Activated naive CD4-positive, alpha-beta T cell treated with anti-CD3 and anti-CD28 coated beads for 36 hours (primary cell): ENCODE results near the gene FAM177B. TPM values are rescaled to one million over a fixed set of nuclear protein-coding genes. Genes with fewer than 3 reads are reported as not detected.

Experiments used
- CTCF ChIA-PET: fragments of 350-600 bp; sonication (Branson Sonifier 250); formaldehyde crosslinking; loops from one replicate; lab custom pipeline; 2021; ENCODE audit warnings: antibody characterized with exemption; lab: Charles Lee
- DNase-seq: peaks from one replicate; pipeline ENCODE4 v3.0.0-alpha.2; 2020
- H3K27ac Mint-ChIP-seq: one replicate; pipeline ENCODE4 v1.8.0; 2021; ENCODE audit warnings: mild to moderate bottlenecking, mixed read lengths
- H3K27me3 Mint-ChIP-seq: one replicate; pipeline ENCODE4 v1.8.0; 2021; ENCODE audit warnings: low read depth, mixed read lengths
- H3K36me3 Mint-ChIP-seq: one replicate; pipeline ENCODE4 v1.8.0; 2021; ENCODE audit warnings: low read depth, mixed read lengths
- H3K4me1 Mint-ChIP-seq: one replicate; pipeline ENCODE4 v1.8.0; 2021; ENCODE audit warnings: low read depth, mixed read lengths
- H3K4me3 Mint-ChIP-seq: one replicate; pipeline ENCODE4 v1.8.0; 2021; ENCODE audit warnings: mild to moderate bottlenecking, moderate library complexity, mixed read lengths
- H3K9me3 Mint-ChIP-seq: one replicate; pipeline ENCODE4 v1.8.0; 2021; ENCODE audit warnings: mixed read lengths
- intact Hi-C: fragments of 100-400 bp; cut with micrococcal nuclease; formaldehyde crosslinking; loops from one replicate; pipeline ENCODE4 v1.15.1; 2023
- total RNA-seq, 2 experiments: library from RNA; stranded (reverse); gene quantifications; one replicate each; pipeline ENCODE4 v1.2.3, GENCODE V29; 2021

Gene FAM177B
- not detected for total RNA-seq

DNA sequence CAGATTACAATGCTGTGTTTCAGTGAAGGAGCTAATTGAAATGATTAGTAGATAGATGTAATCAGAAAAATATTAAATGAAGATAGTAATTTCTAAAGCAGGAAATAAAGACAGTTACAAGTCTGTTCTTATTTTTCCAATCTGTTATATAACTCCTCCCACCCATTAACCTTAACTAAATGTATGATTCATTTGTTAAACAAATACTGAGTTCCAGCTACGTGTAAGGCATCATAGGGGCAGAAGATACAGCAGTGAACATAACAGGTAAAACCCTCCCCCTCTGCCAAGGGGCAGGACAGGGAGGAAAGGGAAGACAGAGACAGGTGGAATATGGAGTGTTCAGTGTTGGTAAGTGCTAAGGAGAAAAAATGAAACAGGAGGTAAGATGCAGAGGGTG is at the start of gene FAM177B:
Gene FAM177B, plus strand, starts transcription at position 231 of the 400 bp plus-strand sequence. CDS start 9,344 bp downstream, outside the sequence.
- Mint-ChIP-seq H3K4me3 (no peak within 1 kb of the TSS), H3K27me3 (no peaks in the 10 kb centered on the region), H3K36me3 (peaks cover 11% of the 10 kb centered on the region), H3K9me3 (no peaks in the 10 kb centered on the region), H3K27ac (no peak within 1 kb of the TSS), H3K4me1 (peaks cover 6% of the 10 kb centered on the region)
- intact Hi-C loops, result no loop called here
- CTCF ChIA-PET, result interaction anchor here (1.0 to 1.8 kb wide), 3 partner anchors 56 to 387 kb away, joined by 3 to 8 read pairs (median 4); no protein-coding TSS in a partner anchor
- DNase-seq, result no peak

DNA sequence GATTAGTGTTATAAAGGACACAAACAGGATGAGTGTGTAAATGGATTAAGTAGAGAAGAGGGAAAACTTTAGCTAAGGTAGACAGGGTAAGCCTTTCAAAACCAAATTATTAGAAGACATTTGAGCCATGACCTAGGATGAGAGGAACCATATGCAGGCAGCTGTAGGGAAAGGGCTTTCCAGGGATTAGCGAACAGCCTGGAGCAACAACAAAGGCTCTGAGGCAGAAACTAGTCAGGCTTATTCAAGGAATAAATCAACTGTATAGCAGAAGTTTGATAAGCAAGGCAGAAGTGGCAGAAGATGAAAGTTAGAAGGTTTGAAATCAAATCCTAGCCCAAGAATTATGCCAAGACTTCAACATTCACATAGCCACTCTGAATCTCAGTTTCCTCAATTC is 46.0 kb upstream of the FAM177B start:
- no peak for DNase-seq
- no peak overlapping the region for H3K27ac Mint-ChIP-seq

DNA sequence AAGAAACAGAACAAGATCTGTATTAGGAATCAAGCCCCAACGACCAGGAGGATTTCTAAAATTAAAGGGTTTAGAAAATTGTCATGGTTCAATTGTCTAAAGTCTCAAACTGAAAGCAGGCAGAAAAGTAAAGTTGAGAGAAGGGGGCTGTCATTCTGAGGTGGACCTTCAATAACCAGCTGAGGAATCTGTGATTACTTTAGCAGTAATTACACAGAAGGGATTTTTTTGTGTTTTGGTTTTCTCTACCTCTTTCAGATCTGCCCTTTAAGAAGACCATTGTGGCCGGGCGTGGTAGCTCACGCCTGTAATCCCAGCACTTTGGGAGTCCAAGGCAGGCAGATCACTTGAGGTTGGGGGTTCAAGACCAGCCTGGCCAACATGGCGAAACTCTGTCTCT is 42.1 kb upstream of the FAM177B start:
- H3K4me1 Mint-ChIP-seq, result peaks cover 18% of the 10 kb centered on the region
- CTCF ChIA-PET, result no interaction called here
- no peak for DNase-seq
- H3K27ac Mint-ChIP-seq, result no peak overlapping the region
- H3K36me3 Mint-ChIP-seq, result peaks cover 6% of the 10 kb centered on the region
- intact Hi-C loops, result no loop called here
- H3K9me3 Mint-ChIP-seq, result no peaks in the 10 kb centered on the region
- no peaks in the 10 kb centered on the region for H3K27me3 Mint-ChIP-seq
- no peak overlapping the region for H3K4me3 Mint-ChIP-seq

More for the DNA sequence above, 46.0 kb upstream of the FAM177B start:
- Mint-ChIP-seq H3K9me3 (no peaks in the 10 kb centered on the region), H3K27me3 (no peaks in the 10 kb centered on the region), H3K4me1 (peaks cover 11% of the 10 kb centered on the region), H3K36me3 (peaks cover 5% of the 10 kb centered on the region), H3K4me3 (no peak overlapping the region)
- CTCF ChIA-PET, result no interaction called here
- intact Hi-C loops, result no loop called here

DNA sequence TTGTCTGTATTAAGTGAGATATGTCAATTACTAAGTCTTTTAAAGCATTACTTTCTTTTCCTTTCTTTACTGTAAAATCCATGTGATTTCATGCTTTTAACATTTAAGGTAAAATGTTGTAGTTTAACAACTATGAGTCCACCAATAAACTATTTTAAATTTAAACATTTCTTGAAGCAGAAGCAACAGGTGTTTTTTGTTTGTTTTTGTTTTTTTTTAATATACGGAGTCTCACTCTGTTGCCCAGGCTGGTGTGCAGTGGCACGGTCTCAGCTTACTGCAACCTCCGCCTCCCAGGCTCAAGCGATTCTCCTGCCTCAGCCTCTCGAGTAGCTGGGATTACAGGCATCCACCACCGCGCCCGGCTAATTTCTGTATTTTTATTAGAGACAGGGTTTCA is 40.3 kb upstream of the FAM177B start:
- intact Hi-C loops, result no loop called here
- Mint-ChIP-seq H3K4me3 (no peak overlapping the region), H3K27ac (no peak overlapping the region), H3K4me1 (peaks cover 18% of the 10 kb centered on the region), H3K36me3 (peaks cover 10% of the 10 kb centered on the region), H3K9me3 (no peaks in the 10 kb centered on the region), H3K27me3 (no peaks in the 10 kb centered on the region)
- DNase-seq, result no peak
- CTCF ChIA-PET, result interaction anchor here (0.9 to 1.5 kb wide), 2 partner anchors 11 to 232 kb away, joined by 3 read pairs; no protein-coding TSS in a partner anchor

DNA sequence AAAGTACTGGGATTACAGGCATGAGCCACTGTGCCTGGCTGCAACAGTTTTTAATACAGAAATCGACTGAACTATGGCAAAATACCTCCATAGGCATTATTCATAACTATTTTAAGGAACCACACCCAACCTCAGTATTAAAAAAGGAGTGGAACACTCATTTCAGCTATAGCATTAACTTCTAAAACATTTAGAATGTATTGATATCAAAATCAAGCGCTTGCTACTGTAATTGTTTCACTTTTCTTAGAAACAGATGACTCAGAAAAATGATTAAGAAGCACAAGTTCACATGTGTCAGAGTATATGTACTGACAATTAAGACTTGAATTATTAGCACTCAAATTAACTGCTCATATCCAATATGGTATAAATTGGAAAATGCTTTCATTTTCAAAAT is 39.8 kb upstream of the FAM177B start:
- H3K27ac Mint-ChIP-seq, result no peak overlapping the region
- H3K27me3 Mint-ChIP-seq, result no peaks in the 10 kb centered on the region
- peaks cover 11% of the 10 kb centered on the region for H3K36me3 Mint-ChIP-seq
- no peak for DNase-seq
- no peak overlapping the region for H3K4me3 Mint-ChIP-seq
- H3K9me3 Mint-ChIP-seq, result no peaks in the 10 kb centered on the region
- H3K4me1 Mint-ChIP-seq, result peaks cover 18% of the 10 kb centered on the region
- intact Hi-C loops, result no loop called here
- CTCF ChIA-PET, result interaction anchor here (0.9 to 1.5 kb wide), 2 partner anchors 12 to 232 kb away, joined by 3 read pairs; no protein-coding TSS in a partner anchor

DNA sequence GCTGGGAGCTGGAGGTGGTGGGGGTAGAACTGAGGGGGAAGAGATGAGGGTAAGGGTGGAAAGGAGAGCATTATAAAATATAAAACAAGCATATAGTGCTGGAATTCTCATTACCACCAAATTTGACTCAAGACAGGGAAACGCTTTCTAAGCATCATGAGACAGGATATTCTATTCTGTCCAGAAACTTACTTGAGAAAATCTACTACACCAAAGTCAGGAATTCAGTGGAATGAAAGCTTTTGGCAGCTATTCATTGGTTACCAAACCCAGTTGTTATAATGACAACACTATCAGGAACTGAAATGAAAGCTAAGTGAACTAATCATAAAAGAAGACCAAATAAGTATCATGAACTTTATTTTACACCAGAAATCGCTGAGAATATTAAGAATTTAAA is 39.2 kb upstream of the FAM177B start:
- CTCF ChIA-PET, result interaction anchor here (0.6 to 1.5 kb wide), 3 partner anchors 8 to 1624 kb away, joined by 3 read pairs; no protein-coding TSS in a partner anchor
- Mint-ChIP-seq H3K4me1 (peaks cover 14% of the 10 kb centered on the region), H3K4me3 (no peak overlapping the region), H3K27ac (no peak overlapping the region), H3K9me3 (no peaks in the 10 kb centered on the region), H3K27me3 (no peaks in the 10 kb centered on the region), H3K36me3 (peaks cover 16% of the 10 kb centered on the region)
- intact Hi-C loops, result no loop called here
- DNase-seq, result no peak

DNA sequence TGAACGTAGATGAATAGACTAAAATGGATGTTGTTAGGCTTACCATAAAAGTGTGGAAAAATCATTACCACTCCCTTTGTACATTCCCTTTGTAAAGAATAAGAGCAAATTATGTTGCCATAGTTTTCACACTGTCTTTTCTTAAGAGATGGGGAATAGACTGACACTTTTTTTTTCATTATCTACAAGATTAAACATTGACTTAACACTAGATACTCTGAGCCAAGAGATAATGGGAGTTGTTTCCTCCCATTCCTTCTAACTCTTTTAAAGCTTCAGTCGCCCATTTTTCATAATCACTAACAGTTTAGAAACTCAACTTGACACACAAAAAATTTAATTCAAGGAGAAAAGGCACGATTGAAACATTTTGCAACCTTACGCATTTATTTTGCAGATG is 34.8 kb upstream of the FAM177B start:
- peaks cover 26% of the 10 kb centered on the region for H3K36me3 Mint-ChIP-seq
- CTCF ChIA-PET, result no interaction called here
- peaks cover 4% of the 10 kb centered on the region for H3K9me3 Mint-ChIP-seq
- DNase-seq, result no peak
- no peaks in the 10 kb centered on the region for H3K27me3 Mint-ChIP-seq
- H3K4me3 Mint-ChIP-seq, result no peak overlapping the region
- peaks cover 35% of the 10 kb centered on the region for H3K4me1 Mint-ChIP-seq
- no peak overlapping the region for H3K27ac Mint-ChIP-seq
- intact Hi-C loops, result no loop called here

DNA sequence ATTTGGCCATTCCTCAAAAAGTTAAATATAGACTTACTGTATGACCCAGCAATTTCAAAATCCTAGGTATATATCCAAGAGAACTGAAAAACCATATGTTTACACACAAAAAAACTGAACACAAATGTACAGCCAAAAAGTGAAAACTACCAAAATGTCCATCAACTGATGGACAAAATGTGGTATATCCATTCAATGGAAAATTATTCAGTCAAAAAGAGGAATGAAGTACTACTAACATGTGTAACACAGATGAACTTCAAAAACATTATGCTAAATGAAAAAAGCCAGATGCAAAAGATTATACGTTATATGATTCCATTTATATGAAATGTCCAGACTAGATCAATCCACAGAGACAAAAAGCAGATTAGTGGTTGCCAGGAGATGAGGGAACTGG is 32.7 kb upstream of the FAM177B start:
- Mint-ChIP-seq H3K4me1 (peaks cover 38% of the 10 kb centered on the region), H3K27ac (no peak overlapping the region), H3K27me3 (no peaks in the 10 kb centered on the region), H3K36me3 (peaks cover 26% of the 10 kb centered on the region), H3K9me3 (peaks cover 4% of the 10 kb centered on the region), H3K4me3 (no peak overlapping the region)
- no peak for DNase-seq
- CTCF ChIA-PET, result no interaction called here
- intact Hi-C loops, result no loop called here

DNA sequence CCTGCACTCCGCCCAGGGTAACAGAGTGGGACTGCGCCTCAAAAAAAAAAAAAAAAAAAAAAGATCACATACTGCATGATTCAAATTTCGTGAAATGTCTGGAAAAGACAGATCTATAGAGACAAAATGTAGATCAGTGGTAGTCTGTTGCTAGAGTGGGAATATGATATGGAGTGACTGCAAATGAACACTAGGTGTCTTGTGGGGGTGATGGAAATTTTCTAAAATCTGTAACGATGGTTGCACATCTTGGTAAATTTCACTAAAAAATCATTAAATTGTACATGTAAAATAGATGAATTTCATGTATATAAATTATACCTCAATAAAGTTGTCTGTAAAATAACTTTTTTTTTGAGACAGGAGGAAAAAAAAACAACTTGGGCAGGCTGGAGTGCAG is 30.2 kb upstream of the FAM177B start:
- CTCF ChIA-PET, result no interaction called here
- Mint-ChIP-seq H3K36me3 (peaks cover 24% of the 10 kb centered on the region), H3K9me3 (peaks cover 4% of the 10 kb centered on the region), H3K4me3 (no peak overlapping the region), H3K27ac (no peak overlapping the region), H3K4me1 (peaks cover 53% of the 10 kb centered on the region), H3K27me3 (no peaks in the 10 kb centered on the region)
- no peak for DNase-seq
- intact Hi-C loops, result no loop called here

DNA sequence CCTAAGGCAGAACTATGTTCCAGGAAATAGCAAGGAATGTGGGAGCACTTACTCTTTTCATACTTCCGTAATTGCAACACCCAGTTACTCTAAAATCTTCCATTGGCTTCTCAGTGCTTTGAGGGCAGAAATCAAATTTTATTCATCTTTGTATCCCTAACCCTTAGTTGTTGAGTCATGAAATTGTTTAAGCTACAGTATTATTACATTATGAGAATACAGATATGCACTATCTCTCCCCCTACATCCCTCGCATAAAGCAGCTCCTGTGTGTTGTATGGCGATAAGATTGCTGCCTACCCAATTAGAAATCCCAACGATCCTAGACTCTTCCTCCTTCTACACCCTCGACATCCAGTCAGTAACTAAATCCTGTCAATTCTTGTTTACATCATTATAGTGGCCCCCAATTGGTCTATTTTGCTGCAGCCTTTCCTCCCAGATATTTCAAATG is 27.3 kb upstream of the FAM177B start:
- Mint-ChIP-seq H3K4me3 (no peak overlapping the region), H3K36me3 (peaks cover 19% of the 10 kb centered on the region), H3K4me1 (peaks cover 49% of the 10 kb centered on the region), H3K27me3 (no peaks in the 10 kb centered on the region), H3K9me3 (no peaks in the 10 kb centered on the region), H3K27ac (no peak overlapping the region)
- CTCF ChIA-PET, result interaction anchor here (1.2 kb wide), 1 partner anchor 244 kb away, joined by 3 read pairs; no protein-coding TSS in a partner anchor
- intact Hi-C loops, result loop anchor here (5.0 to 10.0 kb wide), 3 partner anchors 173 to 1475 kb away; partner anchors contain the start of genes DEGS1 and FBXO28
- no peak for DNase-seq

DNA sequence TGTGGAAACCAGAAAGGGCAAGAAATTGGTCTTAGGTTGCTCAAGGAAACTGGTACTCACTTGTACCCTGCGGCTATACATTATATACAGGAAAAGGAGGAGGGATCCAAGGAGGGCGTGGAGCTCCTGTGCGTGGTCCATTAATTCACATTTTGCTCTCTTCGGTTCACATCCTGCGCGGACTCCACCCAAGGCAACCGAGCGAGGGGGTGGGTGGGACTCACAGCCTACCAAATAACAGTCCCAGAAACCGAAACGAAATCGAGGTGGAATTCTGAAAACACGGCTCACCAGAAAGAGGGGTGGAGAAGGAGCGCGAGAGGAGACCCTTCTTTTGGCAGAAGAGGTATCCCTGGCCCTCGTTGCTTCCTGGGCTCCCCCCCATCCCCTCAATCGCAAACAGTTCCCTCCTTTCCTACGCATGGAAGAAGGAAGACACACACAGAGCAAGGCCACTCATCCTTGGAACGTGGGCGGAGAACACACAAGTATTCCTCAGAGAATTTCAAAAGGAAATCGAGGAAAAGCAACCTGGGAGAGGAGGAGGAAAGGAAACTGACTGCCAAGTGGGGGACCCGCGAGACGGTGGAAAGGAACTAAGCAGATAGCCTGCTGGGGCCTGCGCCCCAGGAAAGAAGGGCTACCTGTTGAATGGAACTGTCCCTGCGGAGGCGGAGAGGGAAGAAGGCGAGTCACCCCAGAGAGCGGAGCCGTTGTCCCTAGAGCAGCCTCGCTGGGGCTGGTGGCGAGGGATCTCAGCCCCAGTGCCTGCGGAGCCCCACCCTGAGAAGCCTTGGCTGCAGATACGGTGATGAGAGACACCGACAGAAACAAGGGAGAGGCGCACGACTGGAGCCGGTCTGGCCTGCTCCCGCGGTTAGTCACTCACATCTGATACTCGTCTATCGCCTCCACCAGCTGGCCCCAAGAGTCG is 25.4 kb upstream of the FAM177B start:
- H3K36me3 Mint-ChIP-seq, result peaks cover 23% of the 10 kb centered on the region
- peak overlapping the region; percentile 98 for H3K27ac Mint-ChIP-seq
- peak; percentile 68 for DNase-seq
- CTCF ChIA-PET, result no interaction called here
- no peaks in the 10 kb centered on the region for H3K27me3 Mint-ChIP-seq
- H3K4me3 Mint-ChIP-seq, result peak overlapping the region; percentile 100
- intact Hi-C loops, result loop anchor here (1.0 to 10.0 kb wide), 6 partner anchors 67 to 1473 kb away; partner anchors contain the start of genes DEGS1, DISP1, DUSP10 and FBXO28
- H3K4me1 Mint-ChIP-seq, result peaks cover 41% of the 10 kb centered on the region
- no peaks in the 10 kb centered on the region for H3K9me3 Mint-ChIP-seq
